ENCODE data around the gene WFDC2. TPM values are rescaled to one million over a fixed set of nuclear protein-coding genes. Genes with fewer than 3 reads are reported as not detected.

Gene WFDC2
- total and polyA plus RNA-seq, 2 of the 13 experiments (the other 11 are each of a cell fraction or from before 2014, with no cell fraction given), result 0.33 TPM; not detected in 1

DNA sequence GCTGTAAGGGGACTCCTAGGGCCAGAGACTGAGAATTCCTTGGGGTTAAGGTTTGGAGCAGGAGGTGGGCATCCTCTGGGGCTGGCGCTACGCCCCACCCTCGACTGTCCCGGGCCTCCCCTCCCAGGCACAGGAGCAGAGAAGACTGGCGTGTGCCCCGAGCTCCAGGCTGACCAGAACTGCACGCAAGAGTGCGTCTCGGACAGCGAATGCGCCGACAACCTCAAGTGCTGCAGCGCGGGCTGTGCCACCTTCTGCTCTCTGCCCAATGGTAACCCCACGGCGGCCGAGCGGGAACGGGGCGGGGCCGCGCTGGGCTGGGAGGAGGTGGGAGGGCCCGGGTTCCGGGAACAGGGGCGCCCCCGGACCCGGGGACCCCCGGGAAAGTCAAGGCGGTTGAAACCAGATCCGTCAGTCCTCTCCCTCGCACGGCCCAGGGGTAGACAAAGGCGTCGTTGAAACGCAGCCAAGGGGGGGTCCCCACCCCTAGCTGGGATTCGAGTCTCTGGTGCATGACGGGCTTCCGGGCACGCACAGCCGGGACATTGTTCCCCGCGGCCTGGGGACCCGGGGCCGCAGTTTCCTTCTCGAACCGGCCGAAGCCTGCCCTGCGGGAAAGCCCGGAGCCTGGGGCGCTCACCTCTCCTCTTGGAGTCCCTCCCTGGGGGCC is 844 bp downstream of the WFDC2 start (continued):
- TF ChIP-seq, protein P1, sequence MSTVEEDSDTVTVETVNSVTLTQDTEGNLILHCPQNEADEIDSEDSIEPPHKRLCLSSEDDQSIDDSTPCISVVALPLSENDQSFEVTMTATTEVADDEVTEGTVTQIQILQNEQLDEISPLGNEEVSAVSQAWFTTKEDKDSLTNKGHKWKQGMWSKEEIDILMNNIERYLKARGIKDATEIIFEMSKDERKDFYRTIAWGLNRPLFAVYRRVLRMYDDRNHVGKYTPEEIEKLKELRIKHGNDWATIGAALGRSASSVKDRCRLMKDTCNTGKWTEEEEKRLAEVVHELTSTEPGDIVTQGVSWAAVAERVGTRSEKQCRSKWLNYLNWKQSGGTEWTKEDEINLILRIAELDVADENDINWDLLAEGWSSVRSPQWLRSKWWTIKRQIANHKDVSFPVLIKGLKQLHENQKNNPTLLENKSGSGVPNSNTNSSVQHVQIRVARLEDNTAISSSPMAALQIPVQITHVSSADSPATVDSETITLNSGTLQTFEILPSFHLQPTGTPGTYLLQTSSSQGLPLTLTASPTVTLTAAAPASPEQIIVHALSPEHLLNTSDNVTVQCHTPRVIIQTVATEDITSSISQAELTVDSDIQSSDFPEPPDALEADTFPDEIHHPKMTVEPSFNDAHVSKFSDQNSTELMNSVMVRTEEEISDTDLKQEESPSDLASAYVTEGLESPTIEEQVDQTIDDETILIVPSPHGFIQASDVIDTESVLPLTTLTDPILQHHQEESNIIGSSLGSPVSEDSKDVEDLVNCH (CRISPR knock-in tag; IDR thresholded peaks at IDR 0.05), result no peak
- TF ChIP-seq, protein P2, sequence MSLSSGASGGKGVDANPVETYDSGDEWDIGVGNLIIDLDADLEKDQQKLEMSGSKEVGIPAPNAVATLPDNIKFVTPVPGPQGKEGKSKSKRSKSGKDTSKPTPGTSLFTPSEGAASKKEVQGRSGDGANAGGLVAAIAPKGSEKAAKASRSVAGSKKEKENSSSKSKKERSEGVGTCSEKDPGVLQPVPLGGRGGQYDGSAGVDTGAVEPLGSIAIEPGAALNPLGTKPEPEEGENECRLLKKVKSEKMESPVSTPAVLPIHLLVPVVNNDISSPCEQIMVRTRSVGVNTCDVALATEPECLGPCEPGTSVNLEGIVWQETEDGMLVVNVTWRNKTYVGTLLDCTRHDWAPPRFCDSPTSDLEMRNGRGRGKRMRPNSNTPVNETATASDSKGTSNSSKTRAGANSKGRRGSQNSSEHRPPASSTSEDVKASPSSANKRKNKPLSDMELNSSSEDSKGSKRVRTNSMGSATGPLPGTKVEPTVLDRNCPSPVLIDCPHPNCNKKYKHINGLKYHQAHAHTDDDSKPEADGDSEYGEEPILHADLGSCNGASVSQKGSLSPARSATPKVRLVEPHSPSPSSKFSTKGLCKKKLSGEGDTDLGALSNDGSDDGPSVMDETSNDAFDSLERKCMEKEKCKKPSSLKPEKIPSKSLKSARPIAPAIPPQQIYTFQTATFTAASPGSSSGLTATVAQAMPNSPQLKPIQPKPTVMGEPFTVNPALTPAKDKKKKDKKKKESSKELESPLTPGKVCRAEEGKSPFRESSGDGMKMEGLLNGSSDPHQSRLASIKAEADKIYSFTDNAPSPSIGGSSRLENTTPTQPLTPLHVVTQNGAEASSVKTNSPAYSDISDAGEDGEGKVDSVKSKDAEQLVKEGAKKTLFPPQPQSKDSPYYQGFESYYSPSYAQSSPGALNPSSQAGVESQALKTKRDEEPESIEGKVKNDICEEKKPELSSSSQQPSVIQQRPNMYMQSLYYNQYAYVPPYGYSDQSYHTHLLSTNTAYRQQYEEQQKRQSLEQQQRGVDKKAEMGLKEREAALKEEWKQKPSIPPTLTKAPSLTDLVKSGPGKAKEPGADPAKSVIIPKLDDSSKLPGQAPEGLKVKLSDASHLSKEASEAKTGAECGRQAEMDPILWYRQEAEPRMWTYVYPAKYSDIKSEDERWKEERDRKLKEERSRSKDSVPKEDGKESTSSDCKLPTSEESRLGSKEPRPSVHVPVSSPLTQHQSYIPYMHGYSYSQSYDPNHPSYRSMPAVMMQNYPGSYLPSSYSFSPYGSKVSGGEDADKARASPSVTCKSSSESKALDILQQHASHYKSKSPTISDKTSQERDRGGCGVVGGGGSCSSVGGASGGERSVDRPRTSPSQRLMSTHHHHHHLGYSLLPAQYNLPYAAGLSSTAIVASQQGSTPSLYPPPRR (CRISPR knock-in tag; IDR thresholded peaks at IDR 0.05; ENCODE audit: borderline replicate concordance), result no peak
- TF ChIP-seq, protein P3, sequence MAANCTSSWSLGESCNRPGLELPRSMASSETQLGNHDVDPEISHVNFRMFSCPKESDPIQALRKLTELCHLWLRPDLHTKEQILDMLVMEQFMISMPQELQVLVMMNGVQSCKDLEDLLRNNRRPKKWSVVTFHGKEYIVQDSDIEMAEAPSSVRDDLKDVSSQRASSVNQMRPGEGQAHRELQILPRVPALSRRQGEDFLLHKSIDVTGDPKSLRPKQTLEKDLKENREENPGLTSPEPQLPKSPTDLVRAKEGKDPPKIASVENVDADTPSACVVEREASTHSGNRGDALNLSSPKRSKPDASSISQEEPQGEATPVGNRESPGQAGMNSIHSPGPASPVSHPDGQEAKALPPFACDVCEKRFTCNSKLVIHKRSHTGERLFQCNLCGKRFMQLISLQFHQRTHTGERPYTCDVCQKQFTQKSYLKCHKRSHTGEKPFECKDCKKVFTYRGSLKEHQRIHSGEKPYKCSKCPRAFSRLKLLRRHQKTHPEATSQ (CRISPR knock-in tag; IDR thresholded peaks at IDR 0.05; ENCODE audit: borderline replicate concordance), result no peak
- TF ChIP-seq ZSCAN29 (CRISPR knock-in tag; conservative IDR thresholded peaks at IDR 0.05) (no peak), FIP1L1 (IDR thresholded peaks at IDR 0.05; ENCODE audit: borderline replicate concordance, insufficient read depth, low read depth, low read length) (no peak)
- TF ChIP-seq, protein P4, sequence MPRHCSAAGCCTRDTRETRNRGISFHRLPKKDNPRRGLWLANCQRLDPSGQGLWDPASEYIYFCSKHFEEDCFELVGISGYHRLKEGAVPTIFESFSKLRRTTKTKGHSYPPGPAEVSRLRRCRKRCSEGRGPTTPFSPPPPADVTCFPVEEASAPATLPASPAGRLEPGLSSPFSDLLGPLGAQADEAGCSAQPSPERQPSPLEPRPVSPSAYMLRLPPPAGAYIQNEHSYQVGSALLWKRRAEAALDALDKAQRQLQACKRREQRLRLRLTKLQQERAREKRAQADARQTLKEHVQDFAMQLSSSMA (CRISPR knock-in tag; IDR thresholded peaks at IDR 0.05), result no peak
- TF ChIP-seq, protein P5, sequence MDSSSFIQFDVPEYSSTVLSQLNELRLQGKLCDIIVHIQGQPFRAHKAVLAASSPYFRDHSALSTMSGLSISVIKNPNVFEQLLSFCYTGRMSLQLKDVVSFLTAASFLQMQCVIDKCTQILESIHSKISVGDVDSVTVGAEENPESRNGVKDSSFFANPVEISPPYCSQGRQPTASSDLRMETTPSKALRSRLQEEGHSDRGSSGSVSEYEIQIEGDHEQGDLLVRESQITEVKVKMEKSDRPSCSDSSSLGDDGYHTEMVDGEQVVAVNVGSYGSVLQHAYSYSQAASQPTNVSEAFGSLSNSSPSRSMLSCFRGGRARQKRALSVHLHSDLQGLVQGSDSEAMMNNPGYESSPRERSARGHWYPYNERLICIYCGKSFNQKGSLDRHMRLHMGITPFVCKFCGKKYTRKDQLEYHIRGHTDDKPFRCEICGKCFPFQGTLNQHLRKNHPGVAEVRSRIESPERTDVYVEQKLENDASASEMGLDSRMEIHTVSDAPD (CRISPR knock-in tag; IDR thresholded peaks at IDR 0.05), result no peak
- TF ChIP-seq, protein P6, sequence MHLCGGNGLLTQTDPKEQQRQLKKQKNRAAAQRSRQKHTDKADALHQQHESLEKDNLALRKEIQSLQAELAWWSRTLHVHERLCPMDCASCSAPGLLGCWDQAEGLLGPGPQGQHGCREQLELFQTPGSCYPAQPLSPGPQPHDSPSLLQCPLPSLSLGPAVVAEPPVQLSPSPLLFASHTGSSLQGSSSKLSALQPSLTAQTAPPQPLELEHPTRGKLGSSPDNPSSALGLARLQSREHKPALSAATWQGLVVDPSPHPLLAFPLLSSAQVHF (CRISPR knock-in tag; IDR thresholded peaks at IDR 0.05), result no peak
- TF ChIP-seq, protein P7, sequence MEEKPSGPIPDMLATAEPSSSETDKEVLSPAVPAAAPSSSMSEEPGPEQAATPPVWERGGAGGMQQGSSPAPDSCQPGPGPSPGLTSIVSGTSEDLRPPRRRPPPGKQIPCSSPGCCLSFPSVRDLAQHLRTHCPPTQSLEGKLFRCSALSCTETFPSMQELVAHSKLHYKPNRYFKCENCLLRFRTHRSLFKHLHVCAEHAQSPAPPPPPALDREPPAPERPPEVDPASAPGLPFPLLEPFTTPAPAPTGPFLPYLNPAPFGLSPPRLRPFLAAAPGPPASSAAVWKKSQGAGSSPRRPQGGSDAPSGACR (CRISPR knock-in tag; IDR thresholded peaks at IDR 0.05), result no peak

Measured in HepG2 (cell line).